Glutamatergic neuron (in vitro differentiated cells): ENCODE data around the gene HSPA1A. TPM values are rescaled to one million over a fixed set of nuclear protein-coding genes. Genes with fewer than 3 reads are reported as not detected.

Experiments used
- DNase-seq: peaks from one replicate; pipeline ENCODE4 v3.0.0; 2022
- H3K27ac Mint-ChIP-seq: one replicate; pipeline ENCODE4 v1.8.0; 2020; ENCODE audit warnings: mild to moderate bottlenecking, mixed read lengths, inconsistent platforms; ENCODE audit not compliant: unreplicated experiment
- H3K27me3 Mint-ChIP-seq: one replicate; pipeline ENCODE4 v1.8.0; 2020; ENCODE audit warnings: mild to moderate bottlenecking, moderate library complexity, mixed read lengths, inconsistent platforms; ENCODE audit not compliant: unreplicated experiment
- H3K36me3 Mint-ChIP-seq: one replicate; pipeline ENCODE4 v1.8.0; 2020; ENCODE audit warnings: mild to moderate bottlenecking, mixed read lengths, inconsistent platforms; ENCODE audit not compliant: unreplicated experiment
- H3K4me1 Mint-ChIP-seq: one replicate; pipeline ENCODE4 v1.8.0; 2020; ENCODE audit warnings: mild to moderate bottlenecking, low read depth, mixed read lengths, inconsistent platforms; ENCODE audit not compliant: unreplicated experiment
- H3K4me3 Mint-ChIP-seq: one replicate; pipeline ENCODE4 v1.8.0; 2020; ENCODE audit warnings: mild to moderate bottlenecking, mixed read lengths, inconsistent platforms; ENCODE audit not compliant: unreplicated experiment
- H3K9me3 Mint-ChIP-seq: one replicate; pipeline ENCODE4 v1.8.0; 2020; ENCODE audit warnings: mild to moderate bottlenecking, moderate library complexity, mixed read lengths, inconsistent platforms; ENCODE audit not compliant: unreplicated experiment
- long read RNA-seq: library from polyadenylated mRNA; unstranded; transcript quantifications from one replicate; pipeline ENCODE4 v2.0.0, GENCODE V29; 2020; ENCODE audit not compliant: unreplicated experiment
- total RNA-seq: library from RNA; stranded (reverse); fragmentation: NEBNext Ultra II Directional; extraction: Animal tissue kit (Norgen Biotek cat#: 25700); gene quantifications from one replicate; pipeline ENCODE4 v1.2.1, GENCODE V29; 2021; ENCODE audit not compliant: unreplicated experiment
- TF ChIP-seq, protein P1 (sequence below): fragments of 200-600 bp; sonication (generic); IDR thresholded peaks from one replicate; pipeline ENCODE4 v1.5.0; 2021; ENCODE audit not compliant: partially characterized antibody, unreplicated experiment

Gene HSPA1A
- 54.3 TPM for total RNA-seq
- long read RNA-seq, transcript HSPA1A-201 (1 exons, 2,483 nt), result major isoform, 12 of 12 reads
- long read RNA-seq, partial matches to known transcripts, result 0 of 12 reads
- long read RNA-seq, other reads (novel, unspliced or antisense), result 0 of 12 reads

DNA sequence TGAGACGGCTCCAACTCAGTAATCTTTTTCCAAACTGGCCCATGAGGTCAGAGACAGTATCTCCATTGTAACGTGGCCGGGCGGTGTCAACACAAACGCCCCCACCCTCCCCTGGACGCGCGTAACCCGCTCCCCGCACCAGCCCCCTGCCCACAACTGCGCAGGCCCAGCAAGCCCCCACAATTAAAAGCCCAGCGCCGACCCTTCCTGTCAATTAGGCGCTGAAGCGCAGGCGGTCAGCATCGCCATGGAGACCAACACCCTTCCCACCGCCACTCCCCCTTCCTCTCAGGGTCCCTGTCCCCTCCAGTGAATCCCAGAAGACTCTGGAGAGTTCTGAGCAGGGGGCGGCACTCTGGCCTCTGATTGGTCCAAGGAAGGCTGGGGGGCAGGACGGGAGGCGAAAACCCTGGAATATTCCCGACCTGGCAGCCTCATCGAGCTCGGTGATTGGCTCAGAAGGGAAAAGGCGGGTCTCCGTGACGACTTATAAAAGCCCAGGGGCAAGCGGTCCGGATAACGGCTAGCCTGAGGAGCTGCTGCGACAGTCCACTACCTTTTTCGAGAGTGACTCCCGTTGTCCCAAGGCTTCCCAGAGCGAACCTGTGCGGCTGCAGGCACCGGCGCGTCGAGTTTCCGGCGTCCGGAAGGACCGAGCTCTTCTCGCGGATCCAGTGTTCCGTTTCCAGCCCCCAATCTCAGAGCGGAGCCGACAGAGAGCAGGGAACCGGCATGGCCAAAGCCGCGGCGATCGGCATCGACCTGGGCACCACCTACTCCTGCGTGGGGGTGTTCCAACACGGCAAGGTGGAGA lies at the start of gene HSPA1A, which contains the start of gene HSPA1L:
Gene HSPA1A (plus strand): TSS at position 519 of the 814 bp plus-strand sequence. CDS start 214 bp downstream, at position 733.
Gene HSPA1L (minus strand): TSS at position 259 of the 814 bp plus-strand sequence. CDS start 3,311 bp downstream, outside the sequence.
- Mint-ChIP-seq H3K27ac (peak within 1 kb of the TSS; percentile 91), H3K4me1 (peaks cover 8% of the 10 kb centered on the region), H3K4me3 (peak within 1 kb of the TSS; percentile 90), H3K27me3 (peaks cover 4% of the 10 kb centered on the region), H3K36me3 (peaks cover 4% of the 10 kb centered on the region), H3K9me3 (peaks cover 10% of the 10 kb centered on the region)
- peak; percentile 94 for DNase-seq
- TF ChIP-seq, protein P1, sequence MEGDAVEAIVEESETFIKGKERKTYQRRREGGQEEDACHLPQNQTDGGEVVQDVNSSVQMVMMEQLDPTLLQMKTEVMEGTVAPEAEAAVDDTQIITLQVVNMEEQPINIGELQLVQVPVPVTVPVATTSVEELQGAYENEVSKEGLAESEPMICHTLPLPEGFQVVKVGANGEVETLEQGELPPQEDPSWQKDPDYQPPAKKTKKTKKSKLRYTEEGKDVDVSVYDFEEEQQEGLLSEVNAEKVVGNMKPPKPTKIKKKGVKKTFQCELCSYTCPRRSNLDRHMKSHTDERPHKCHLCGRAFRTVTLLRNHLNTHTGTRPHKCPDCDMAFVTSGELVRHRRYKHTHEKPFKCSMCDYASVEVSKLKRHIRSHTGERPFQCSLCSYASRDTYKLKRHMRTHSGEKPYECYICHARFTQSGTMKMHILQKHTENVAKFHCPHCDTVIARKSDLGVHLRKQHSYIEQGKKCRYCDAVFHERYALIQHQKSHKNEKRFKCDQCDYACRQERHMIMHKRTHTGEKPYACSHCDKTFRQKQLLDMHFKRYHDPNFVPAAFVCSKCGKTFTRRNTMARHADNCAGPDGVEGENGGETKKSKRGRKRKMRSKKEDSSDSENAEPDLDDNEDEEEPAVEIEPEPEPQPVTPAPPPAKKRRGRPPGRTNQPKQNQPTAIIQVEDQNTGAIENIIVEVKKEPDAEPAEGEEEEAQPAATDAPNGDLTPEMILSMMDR, result no peak

DNA sequence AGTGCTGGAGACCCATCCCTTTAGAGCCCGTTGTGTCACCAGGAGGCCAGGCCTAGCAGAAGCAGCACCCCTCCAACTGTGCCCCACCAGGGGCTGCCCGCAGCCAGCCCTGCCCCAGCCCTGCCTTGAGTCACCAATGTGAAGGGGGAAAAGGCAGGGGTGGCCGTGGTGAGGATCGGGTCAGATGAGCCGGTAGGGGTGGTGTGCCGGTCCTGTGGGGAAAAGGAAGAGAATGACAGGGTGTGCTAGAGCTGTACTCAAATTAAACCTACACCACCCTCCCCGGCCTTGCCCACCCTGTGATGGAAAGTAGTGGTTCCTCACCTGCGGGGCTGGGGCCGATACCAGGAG lies 49.8 kb upstream of the HSPA1A start:
- Mint-ChIP-seq H3K27me3 (peaks cover 4% of the 10 kb centered on the region), H3K36me3 (peaks cover under 1% of the 10 kb centered on the region), H3K9me3 (no peaks in the 10 kb centered on the region), H3K4me3 (no peak overlapping the region), H3K27ac (no peak overlapping the region), H3K4me1 (peaks cover 5% of the 10 kb centered on the region)
- TF ChIP-seq, protein P1, result no peak
- no peak for DNase-seq

DNA sequence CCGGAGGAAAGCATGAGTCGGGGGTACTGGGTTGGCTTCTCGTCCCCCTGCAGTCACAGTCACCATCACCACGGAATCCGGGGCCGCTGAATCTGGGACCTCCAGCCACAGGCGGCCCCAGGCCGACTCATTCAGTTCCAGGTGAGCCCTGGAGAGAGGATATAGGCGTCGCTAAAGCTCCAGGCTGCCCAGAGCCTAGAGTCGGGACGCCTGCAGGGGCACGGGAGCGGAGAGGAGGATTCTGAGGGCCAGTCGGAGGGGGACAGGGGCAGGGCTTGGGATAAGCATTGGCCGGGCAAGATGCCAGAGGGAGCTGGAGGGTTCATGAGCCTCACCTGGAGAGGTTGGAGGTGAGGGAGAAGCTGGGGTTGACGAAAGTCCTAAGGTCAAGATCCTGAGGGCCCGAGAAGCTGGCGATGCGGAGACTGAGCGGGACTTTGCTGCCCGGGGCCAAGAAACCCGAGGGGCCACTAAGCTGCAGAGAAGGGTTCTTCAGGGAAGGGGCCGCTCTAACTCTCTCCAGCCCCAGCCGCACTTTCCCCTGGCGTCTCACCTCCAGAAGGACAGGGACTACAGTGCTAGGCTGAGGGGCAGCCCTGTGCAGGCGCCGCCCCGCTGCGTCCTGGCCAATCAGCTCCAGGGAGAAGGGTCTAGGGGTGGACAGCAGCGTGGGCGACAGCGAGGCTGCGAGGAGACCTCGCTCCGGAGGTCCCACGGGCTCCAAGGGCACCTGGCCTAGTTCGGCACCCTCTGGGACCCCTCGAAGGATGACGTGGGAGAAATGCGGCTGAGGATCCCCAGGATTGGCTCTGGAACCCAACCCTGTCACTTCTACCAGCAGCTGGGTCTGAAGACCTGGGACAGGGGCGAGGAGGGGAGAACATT lies 49.2 kb upstream of the HSPA1A start:
- Mint-ChIP-seq H3K27me3 (peaks cover 2% of the 10 kb centered on the region), H3K4me3 (no peak overlapping the region), H3K9me3 (no peaks in the 10 kb centered on the region), H3K27ac (no peak overlapping the region), H3K36me3 (no peaks in the 10 kb centered on the region), H3K4me1 (peaks cover 5% of the 10 kb centered on the region)
- TF ChIP-seq, protein P1, result no peak
- no peak for DNase-seq

DNA sequence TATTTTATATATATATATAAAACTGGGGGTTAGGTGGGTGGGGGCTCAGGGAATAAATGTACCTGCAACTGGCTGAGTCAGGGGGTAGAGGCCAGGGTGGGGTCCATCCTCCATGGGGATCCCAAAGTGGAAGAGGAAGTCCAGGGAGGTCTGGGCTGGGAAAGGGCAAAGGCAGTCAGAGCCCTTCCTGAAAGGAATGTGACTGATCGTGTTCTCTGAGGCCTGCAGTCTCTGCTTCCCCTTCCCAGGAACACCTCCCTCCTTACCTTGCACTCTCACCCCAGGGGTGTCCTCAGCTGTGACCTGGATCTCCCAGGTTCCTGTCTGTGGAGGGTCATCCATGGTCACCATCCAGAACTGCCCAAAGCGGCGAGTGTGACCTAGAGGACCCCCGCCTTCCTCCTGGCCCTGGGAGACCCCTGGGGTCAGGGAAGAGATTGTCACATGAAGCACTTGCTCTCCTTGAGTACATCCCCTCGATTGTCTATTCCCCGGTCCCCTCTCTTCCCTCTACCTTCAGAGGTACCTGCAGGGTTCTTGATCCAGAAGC lies 48.2 kb upstream of the HSPA1A start:
- Mint-ChIP-seq H3K4me3 (no peak overlapping the region), H3K27ac (no peak overlapping the region), H3K9me3 (no peaks in the 10 kb centered on the region), H3K4me1 (peaks cover 5% of the 10 kb centered on the region), H3K36me3 (no peaks in the 10 kb centered on the region), H3K27me3 (peaks cover 2% of the 10 kb centered on the region)
- TF ChIP-seq, protein P1, result no peak
- no peak for DNase-seq
